Measurements from ENCODE around the gene NLRP13. TPM values are rescaled to one million over a fixed set of nuclear protein-coding genes. Genes with fewer than 3 reads are reported as not detected.

Gene NLRP13
- total RNA-seq, 1 donor = not detected

- DNase-seq (ENCODE audit: low read depth) = no peak
- no peak overlapping the region for H3K4me3 ChIP-seq (ENCODE audit: low read depth, low read length)
- TF ChIP-seq CTCF (IDR thresholded peaks at IDR 0.05; ENCODE audit: insufficient read depth, low read length) = no peak
These were observed 65.0 kb downstream of the NLRP13 start for GRCh38 chr19:55867101-55867500.

GRCh38 chr19:55866521-55866920 lies 65.6 kb downstream of the NLRP13 start:
- no peak overlapping the region for H3K4me3 ChIP-seq (ENCODE audit: low read depth, low read length)
- TF ChIP-seq CTCF (IDR thresholded peaks at IDR 0.05; ENCODE audit: insufficient read depth, low read length) = no peak
- no peak for DNase-seq (ENCODE audit: low read depth)

- no peak for DNase-seq (ENCODE audit: low read depth)
- no peak overlapping the region for H3K4me3 ChIP-seq (ENCODE audit: low read depth, low read length)
- no peak for TF ChIP-seq CTCF (IDR thresholded peaks at IDR 0.05; ENCODE audit: insufficient read depth, low read length)
These were observed 73.2 kb downstream of the NLRP13 start for GRCh38 chr19:55858969-55859368.

- TF ChIP-seq CTCF (IDR thresholded peaks at IDR 0.05; ENCODE audit: insufficient read depth, low read length) = no peak
- DNase-seq (ENCODE audit: low read depth) = no peak
- no peak overlapping the region for H3K4me3 ChIP-seq (ENCODE audit: low read depth, low read length)
These were observed 73.7 kb downstream of the NLRP13 start for GRCh38 chr19:55858401-55858800.

GRCh38 chr19:55857974-55858373 lies 74.2 kb downstream of the NLRP13 start:
- no peak for TF ChIP-seq CTCF (IDR thresholded peaks at IDR 0.05; ENCODE audit: insufficient read depth, low read length)
- no peak for DNase-seq (ENCODE audit: low read depth)

GRCh38 chr19:55857149-55857548 lies 75.0 kb downstream of the NLRP13 start:
- no peak for DNase-seq (ENCODE audit: low read depth)
- TF ChIP-seq CTCF (IDR thresholded peaks at IDR 0.05; ENCODE audit: insufficient read depth, low read length) = no peak
- no peak overlapping the region for H3K4me3 ChIP-seq (ENCODE audit: low read depth, low read length)

More at GRCh38 chr19:55857974-55858373, 74.2 kb downstream of the NLRP13 start:
- no peak overlapping the region for H3K4me3 ChIP-seq (ENCODE audit: low read depth, low read length)

- no peak for DNase-seq (ENCODE audit: low read depth)
- no peak for TF ChIP-seq CTCF (IDR thresholded peaks at IDR 0.05; ENCODE audit: insufficient read depth, low read length)
- H3K4me3 ChIP-seq (ENCODE audit: low read depth, low read length) = no peak overlapping the region
These were observed 77.0 kb downstream of the NLRP13 start for GRCh38 chr19:55855160-55855559.
